ENCODE data around the gene KSR2. TPM values are rescaled to one million over a fixed set of nuclear protein-coding genes. Genes with fewer than 3 reads are reported as not detected.

The KSR2 gene
- total and polyA plus RNA-seq, 10 of the 15 experiments (the other 5 are each of a cell fraction or from before 2014, with no cell fraction given) = under 0.01 to 1.5 (median 0.01) TPM; not detected in 3

- H2AFZ ChIP-seq (ENCODE audit: control insufficient read depth, low read depth, low read length) = no peak overlapping the region
- no TSS peak for BruUV-seq (replicated peaks)
- no peak for FAIRE-seq
- TF ChIP-seq MEF2B (IDR thresholded peaks at IDR 0.05; ENCODE audit: partially characterized antibody, poor library complexity, severe bottlenecking) (no peak), ZNF384 (IDR thresholded peaks at IDR 0.05; ENCODE audit: borderline replicate concordance, low read depth, low read length) (no peak), MYC (IDR thresholded peaks at IDR 0.05; ENCODE audit: insufficient read depth, insufficient read length, insufficient replicate concordance, low read length, severe bottlenecking) (no peak), TCF12 (IDR thresholded peaks at IDR 0.05; ENCODE audit: low read depth, low read length) (no peak), IRF5 (IDR thresholded peaks at IDR 0.05; ENCODE audit: borderline replicate concordance) (no peak), CHD4 (IDR thresholded peaks at IDR 0.05) (no peak), JUNB (IDR thresholded peaks at IDR 0.05) (no peak), MTA2 (IDR thresholded peaks at IDR 0.05; ENCODE audit: low read depth) (no peak), PAX8 (IDR thresholded peaks at IDR 0.05) (no peak), HDAC2 (IDR thresholded peaks at IDR 0.05) (no peak), ASH2L (IDR thresholded peaks at IDR 0.05; ENCODE audit: borderline replicate concordance, low read depth) (no peak), SUPT20H (IDR thresholded peaks at IDR 0.05; ENCODE audit: borderline replicate concordance, control insufficient read depth, low read depth, low read length) (no peak), ATF3 (IDR thresholded peaks at IDR 0.05; ENCODE audit: borderline replicate concordance, extremely low read depth, low read depth, low read length) (no peak), KDM1A (IDR thresholded peaks at IDR 0.05; ENCODE audit: borderline replicate concordance) (no peak)
- H3K4me3 ChIP-seq = no peak overlapping the region
- H3K9me3 ChIP-seq (replicated peaks; ENCODE audit: control insufficient read depth, insufficient read depth, low read length) = peaks cover 3% of the 10 kb centered on the region; the same call in 2 of the 3 replicates
- in situ Hi-C loops (cut with MboI) = no loop called here
- 34% methylated on average over 4 of the region's 4 CpGs for WGBS (ENCODE audit: insufficient coverage, insufficient replicate concordance, low lambda C conversion rate, missing lambda C conversion rate)
- ChIA-PET CTCF (interaction anchor here (0.6 kb wide), 1 partner anchor 52 kb away, joined by 3 read pairs; no protein-coding TSS in a partner anchor), POLR2A (no interaction called here), RAD21 (ENCODE audit: unreplicated experiment) (no interaction called here), SMC1A (ENCODE audit: uncharacterized antibody, unreplicated experiment) (no interaction called here)
- H3K79me2 ChIP-seq (ENCODE audit: control insufficient read depth, insufficient read depth, low read length) = no peaks in the 10 kb centered on the region
- H3K4me1 ChIP-seq (ENCODE audit: control insufficient read depth, insufficient read depth, low read length) = peaks cover 6% of the 10 kb centered on the region; the same call in 1 of the 2 replicates
- ATAC-seq = no peak
- H3K4me2 ChIP-seq (ENCODE audit: control insufficient read depth, insufficient read depth) = no peak overlapping the region
- no peak overlapping the region for H3K9ac ChIP-seq (ENCODE audit: control insufficient read depth, insufficient read depth, low read length)
- H3K27me3 ChIP-seq (replicated peaks in 1 of 2; ENCODE audit: control insufficient read depth in 2 of 2, insufficient read depth in 2 of 2, low read length in 1 of 2) = no peaks in the 10 kb centered on the region
- no peaks in the 10 kb centered on the region for H4K20me1 ChIP-seq (ENCODE audit: control insufficient read depth, insufficient read depth)
- no peak for DNase-seq (ENCODE audit: low read depth, low spot score)
- intact Hi-C loops (cut with micrococcal nuclease; ENCODE audit: unreplicated experiment) = no loop called here
- no peak overlapping the region for H3K27ac ChIP-seq (ENCODE audit: control insufficient read depth, insufficient read depth)
- no peaks in the 10 kb centered on the region for H3K36me3 ChIP-seq (ENCODE audit: control insufficient read depth in 2 of 2, insufficient read depth in 2 of 2, low read length in 1 of 2)
These were observed 68.2 kb downstream of the KSR2 start for GRCh38 chr12:117900561-117900960.

Measured in GM12878 (cell line).